Activated CD8-positive, alpha-beta memory T cell treated with anti-CD3 and anti-CD28 coated beads for 36 hours (primary cell): ENCODE data around the gene HAUS8. TPM values are rescaled to one million over a fixed set of nuclear protein-coding genes. Genes with fewer than 3 reads are reported as not detected.

ENCODE experiments used
- CTCF ChIA-PET: fragments of 350-600 bp; sonication (Branson Sonifier 250); formaldehyde crosslinking; loops from one replicate; lab custom pipeline; 2021; ENCODE audit warnings: antibody characterized with exemption; lab: Charles Lee
- POLR2A ChIA-PET: fragments of 350-600 bp; sonication (Branson Sonifier 250); formaldehyde crosslinking; loops from one replicate; lab custom pipeline; 2021; ENCODE audit warnings: antibody characterized with exemption; lab: Charles Lee
- total RNA-seq, 2 experiments: library from RNA; stranded (reverse); gene quantifications; one replicate each; pipeline ENCODE4 v1.2.3, GENCODE V29; 2021

Gene HAUS8
- total RNA-seq, 2 experiments from 2014 or later, result 33.8 TPM

GRCh38 chr19:17079710-17080439 lies 4.6 kb upstream of the HAUS8 start:
- ChIA-PET POLR2A (no interaction called here), CTCF (no interaction called here)

- ChIA-PET POLR2A (no interaction called here), CTCF (no interaction called here)
Measured at GRCh38 chr19:17078920-17079709, 3.9 kb upstream of the HAUS8 start.

GRCh38 chr19:17078036-17078919 lies 3.0 kb upstream of the HAUS8 start:
- ChIA-PET POLR2A (no interaction called here), CTCF (interaction anchor here (0.6 to 1.1 kb wide), 2 partner anchors 182 to 1493 kb away, joined by 3 to 4 read pairs; partner anchors contain the start of gene UBA52)

- POLR2A ChIA-PET, result no interaction called here
- CTCF ChIA-PET, result interaction anchor here (1.1 kb wide), 1 partner anchor 183 kb away, joined by 3 read pairs; no protein-coding TSS in a partner anchor
Measured at GRCh38 chr19:17077447-17078028, 2.3 kb upstream of the HAUS8 start.

GRCh38 chr19:17076543-17076991 lies 1.3 kb upstream of the HAUS8 start:
- POLR2A ChIA-PET, result interaction anchor here (0.6 to 1.2 kb wide), 5 partner anchors 49 to 493 kb away, joined by 3 to 4 read pairs (median 3); partner anchors contain the start of genes DDA1 and USE1
- CTCF ChIA-PET, result interaction anchor here (0.5 to 0.6 kb wide), 3 partner anchors 49 to 332 kb away, joined by 3 to 7 read pairs (median 3); no protein-coding TSS in a partner anchor

- CTCF ChIA-PET, result interaction anchor here (0.5 to 0.6 kb wide), 3 partner anchors 48 to 333 kb away, joined by 3 to 7 read pairs (median 3); no protein-coding TSS in a partner anchor
- POLR2A ChIA-PET, result interaction anchor here (0.7 to 1.2 kb wide), 6 partner anchors 50 to 494 kb away, joined by 3 to 8 read pairs (median 4); partner anchors contain the start of genes MED26 and USE1
Measured at GRCh38 chr19:17075864-17076542, 751 bp upstream of the HAUS8 start.

- POLR2A ChIA-PET, result interaction anchor here (0.6 to 0.7 kb wide), 2 partner anchors 113 to 192 kb away, joined by 3 read pairs; no protein-coding TSS in a partner anchor
- CTCF ChIA-PET, result interaction anchor here (0.6 to 1.7 kb wide), 3 partner anchors 15 to 208 kb away, joined by 4 read pairs; no protein-coding TSS in a partner anchor
Measured at GRCh38 chr19:17074634-17075034, 618 bp downstream of the HAUS8 start.

- CTCF ChIA-PET, result interaction anchor here (0.6 to 1.7 kb wide), 4 partner anchors 15 to 208 kb away, joined by 3 to 4 read pairs (median 4); partner anchors contain the start of gene USE1
- POLR2A ChIA-PET, result interaction anchor here (0.7 kb wide), 1 partner anchor 193 kb away, joined by 3 read pairs; no protein-coding TSS in a partner anchor
Measured at GRCh38 chr19:17073869-17074633, 1.2 kb downstream of the HAUS8 start.

- ChIA-PET CTCF (interaction anchor here (0.5 to 1.2 kb wide), 2 partner anchors 17 to 99 kb away, joined by 3 to 5 read pairs; no protein-coding TSS in a partner anchor), POLR2A (no interaction called here)
Measured at GRCh38 chr19:17070912-17071311, 4.3 kb downstream of the HAUS8 start.

GRCh38 chr19:17070421-17070820 lies 4.8 kb downstream of the HAUS8 start:
- POLR2A ChIA-PET, result no interaction called here

GRCh38 chr19:17069193-17069592 lies 6.1 kb downstream of the HAUS8 start:
- POLR2A ChIA-PET, result no interaction called here
- CTCF ChIA-PET, result no interaction called here

More at GRCh38 chr19:17070421-17070820, 4.8 kb downstream of the HAUS8 start:
- CTCF ChIA-PET, result interaction anchor here (0.5 kb wide), 1 partner anchor 99 kb away, joined by 5 read pairs; no protein-coding TSS in a partner anchor

GRCh38 chr19:17063428-17063827 lies 11.8 kb downstream of the HAUS8 start:
- ChIA-PET POLR2A (no interaction called here), CTCF (no interaction called here)

GRCh38 chr19:17061691-17062090 lies 13.6 kb downstream of the HAUS8 start:
- POLR2A ChIA-PET, result no interaction called here
- CTCF ChIA-PET, result no interaction called here

GRCh38 chr19:17061205-17061604 lies 14.0 kb downstream of the HAUS8 start:
- CTCF ChIA-PET, result no interaction called here
- POLR2A ChIA-PET, result no interaction called here

- POLR2A ChIA-PET, result no interaction called here
- CTCF ChIA-PET, result no interaction called here
Measured at GRCh38 chr19:17060802-17061201, 14.4 kb downstream of the HAUS8 start.

- POLR2A ChIA-PET, result no interaction called here
- CTCF ChIA-PET, result no interaction called here
Measured at GRCh38 chr19:17058236-17058635, 17.0 kb downstream of the HAUS8 start.

GRCh38 chr19:17055636-17056035 lies 19.6 kb downstream of the HAUS8 start:
- ChIA-PET CTCF (no interaction called here), POLR2A (interaction anchor here (0.6 kb wide), 1 partner anchor 238 kb away, joined by 5 read pairs; no protein-coding TSS in a partner anchor)
